Activated T-helper 1 cell treated with anti-CD3 and anti-CD28 coated beads, Interleukin-12 subunit alpha, Interleukin-12 subunit beta, Interleukin-2, Interleukin-4 antibody, amounts not matched to agents 30 ng/mL and 10 ng/mL and 1 ng/mL, durations not matched to agents 14 hours and 24 hours and 36 hours (primary cell): Measurements from ENCODE around the gene POU2F2. TPM values are rescaled to one million over a fixed set of nuclear protein-coding genes. Genes with fewer than 3 reads are reported as not detected.

Experiments used
- DNase-seq: peaks from one replicate; pipeline ENCODE4 v3.0.0; 2021; ENCODE audit warnings: low spot score
- H3K27ac Mint-ChIP-seq: one replicate; pipeline ENCODE4 v1.8.0; 2021; ENCODE audit warnings: mild to moderate bottlenecking, mixed read lengths
- H3K27me3 Mint-ChIP-seq: one replicate; pipeline ENCODE4 v1.8.0; 2022; ENCODE audit warnings: mild to moderate bottlenecking, moderate library complexity, mixed read lengths; ENCODE audit not compliant: insufficient read depth
- H3K36me3 Mint-ChIP-seq: one replicate; pipeline ENCODE4 v1.8.0; 2021; ENCODE audit warnings: low read depth, mixed read lengths
- H3K4me1 Mint-ChIP-seq: one replicate; pipeline ENCODE4 v1.8.0; 2021; ENCODE audit warnings: low read depth, mixed read lengths
- H3K4me3 Mint-ChIP-seq: one replicate; pipeline ENCODE4 v1.8.0; 2021; ENCODE audit warnings: mild to moderate bottlenecking, moderate library complexity, mixed read lengths
- H3K9me3 Mint-ChIP-seq: one replicate; pipeline ENCODE4 v1.8.0; 2021; ENCODE audit warnings: mixed read lengths
- intact Hi-C: fragments of 100-400 bp; cut with micrococcal nuclease; formaldehyde crosslinking; loops from one replicate; pipeline ENCODE4 v1.15.1; 2024
- total RNA-seq: library from RNA; stranded (reverse); gene quantifications from 2 replicates; pipeline ENCODE4 v1.2.3, GENCODE V29; 2022

POU2F2 gene
- total RNA-seq, 1 donor from 2014 or later: 64.0 TPM

- H3K4me1 Mint-ChIP-seq: peaks cover 18% of the 10 kb centered on the region
- DNase-seq: no peak
- no peaks in the 10 kb centered on the region for H3K9me3 Mint-ChIP-seq
- H3K27me3 Mint-ChIP-seq: peaks cover 14% of the 10 kb centered on the region
- H3K4me3 Mint-ChIP-seq: no peak overlapping the region
- intact Hi-C loops: no loop called here
- no peak overlapping the region for H3K27ac Mint-ChIP-seq
- no peaks in the 10 kb centered on the region for H3K36me3 Mint-ChIP-seq
Measured at GRCh38 chr19:42151782-42152684, 19.8 kb upstream of the POU2F2 start.

- Mint-ChIP-seq H3K9me3 (no peaks in the 10 kb centered on the region), H3K4me1 (peaks cover 18% of the 10 kb centered on the region), H3K27me3 (peaks cover 23% of the 10 kb centered on the region), H3K27ac (no peak overlapping the region), H3K4me3 (no peak overlapping the region), H3K36me3 (no peaks in the 10 kb centered on the region)
- intact Hi-C loops: no loop called here
- no peak for DNase-seq
Measured at GRCh38 chr19:42150911-42151361, 18.7 kb upstream of the POU2F2 start.

- no peaks in the 10 kb centered on the region for H3K9me3 Mint-ChIP-seq
- intact Hi-C loops: no loop called here
- H3K27ac Mint-ChIP-seq: no peak overlapping the region
- no peak for DNase-seq
- H3K27me3 Mint-ChIP-seq: peaks cover 21% of the 10 kb centered on the region
- no peaks in the 10 kb centered on the region for H3K36me3 Mint-ChIP-seq
- peaks cover 14% of the 10 kb centered on the region for H3K4me1 Mint-ChIP-seq
- no peak overlapping the region for H3K4me3 Mint-ChIP-seq
Measured at GRCh38 chr19:42150364-42150763, 18.1 kb upstream of the POU2F2 start.

DNA sequence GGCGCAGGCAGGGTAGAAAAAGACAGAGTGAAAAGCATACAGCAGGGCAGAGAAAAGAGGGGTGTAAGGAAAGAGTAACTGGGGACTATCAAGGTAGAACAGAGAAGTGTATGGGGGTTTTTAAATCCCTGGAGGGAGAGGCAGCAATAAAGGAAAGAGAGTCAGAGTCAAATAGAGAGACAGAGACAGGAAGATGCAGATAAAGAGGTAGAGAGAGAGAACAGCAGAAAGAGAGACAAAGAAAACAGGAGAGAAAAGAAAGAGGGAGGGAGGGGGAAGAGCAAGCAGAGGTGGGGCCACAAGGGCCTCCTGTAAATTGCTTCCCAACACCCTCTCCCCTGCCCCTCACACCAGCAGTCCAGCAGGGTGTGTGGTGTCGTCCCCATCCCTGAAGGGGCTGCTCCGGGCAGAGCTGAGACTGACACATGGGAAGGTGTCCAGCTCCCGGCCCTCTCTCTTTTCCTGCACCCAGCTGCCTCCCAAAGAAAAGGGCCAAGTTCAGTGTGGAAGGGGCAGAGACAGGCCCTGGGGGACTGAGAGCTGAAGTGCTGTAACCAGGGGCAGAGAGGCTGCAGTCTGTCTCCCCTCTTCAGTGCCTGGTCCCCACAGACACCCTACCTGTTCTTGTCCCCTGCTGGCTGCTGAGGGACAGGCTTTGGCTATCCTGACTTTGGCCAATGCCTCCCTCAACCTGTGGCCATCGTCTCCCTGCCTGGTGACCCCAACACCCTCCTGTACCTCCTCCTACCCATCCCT lies 17.4 kb upstream of the POU2F2 start:
- Mint-ChIP-seq H3K4me1 (peaks cover 6% of the 10 kb centered on the region), H3K36me3 (no peaks in the 10 kb centered on the region), H3K9me3 (no peaks in the 10 kb centered on the region), H3K4me3 (no peak overlapping the region), H3K27me3 (peaks cover 22% of the 10 kb centered on the region), H3K27ac (no peak overlapping the region)
- intact Hi-C loops: no loop called here
- no peak for DNase-seq

DNA sequence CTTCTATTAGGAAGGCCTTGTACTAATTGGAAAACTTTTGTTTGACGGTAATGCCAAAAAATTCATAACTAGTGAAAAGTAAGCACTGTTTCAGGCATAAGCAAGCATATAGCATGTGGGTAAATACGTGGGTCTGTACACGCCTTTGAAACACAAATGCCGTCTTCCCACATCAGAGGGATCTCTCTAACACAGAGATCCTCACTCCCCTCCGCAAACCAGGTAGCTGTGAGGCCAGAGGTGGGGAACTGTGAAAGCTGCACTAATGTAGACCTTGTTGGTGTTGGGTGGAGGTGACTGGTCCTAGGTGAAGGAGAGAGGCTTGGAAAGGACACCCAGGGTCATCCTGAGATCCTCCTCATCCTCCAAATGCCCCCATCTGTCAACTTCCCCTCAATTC lies 16.0 kb upstream of the POU2F2 start:
- Mint-ChIP-seq H3K27ac (no peak overlapping the region), H3K9me3 (no peaks in the 10 kb centered on the region), H3K36me3 (no peaks in the 10 kb centered on the region), H3K4me3 (no peak overlapping the region), H3K4me1 (no peaks in the 10 kb centered on the region), H3K27me3 (peaks cover 27% of the 10 kb centered on the region)
- DNase-seq: no peak
- intact Hi-C loops: no loop called here

DNA sequence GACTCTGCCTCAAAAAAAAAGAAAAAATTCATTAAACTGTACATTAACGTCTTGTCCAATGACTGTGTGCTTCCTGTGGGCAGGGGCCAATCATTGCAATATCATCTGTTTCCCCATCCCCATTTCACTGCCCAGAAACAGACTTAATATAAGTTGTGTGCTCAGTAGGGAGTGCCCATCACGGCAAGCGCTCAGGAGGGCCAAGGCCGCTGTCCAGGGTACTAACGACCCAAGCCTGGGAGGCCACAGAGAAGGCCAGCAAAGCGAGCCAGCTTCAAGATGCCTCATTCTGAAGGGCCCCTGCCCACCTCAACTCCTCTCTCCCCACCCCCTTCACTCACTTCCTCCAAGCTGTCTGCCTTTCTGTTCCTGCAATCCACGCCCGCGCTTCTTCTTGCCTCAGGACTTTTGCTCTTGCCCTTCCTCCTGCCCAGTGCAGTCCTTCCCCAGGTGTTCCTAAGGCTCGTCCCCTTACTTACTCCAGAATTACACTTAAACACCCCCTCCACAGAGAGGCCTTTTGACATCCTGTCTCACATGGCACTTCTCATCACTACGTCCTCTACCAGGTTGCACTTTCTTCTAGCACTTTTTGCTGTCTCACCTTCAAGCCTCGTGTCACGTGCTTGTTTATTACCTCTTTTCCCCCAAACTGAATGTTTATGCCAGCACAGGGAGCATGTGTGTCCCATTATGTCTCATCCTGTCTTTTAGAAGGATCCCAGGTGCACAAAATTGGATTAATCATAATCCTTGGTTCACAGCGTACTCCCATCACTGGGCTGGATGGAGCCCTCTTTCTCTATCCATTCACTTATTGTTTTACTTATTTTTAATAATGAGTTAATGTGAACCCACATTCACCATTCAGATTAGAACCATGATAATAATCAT lies 11.3 kb upstream of the POU2F2 start:
- no peak for DNase-seq
- intact Hi-C loops: no loop called here
- Mint-ChIP-seq H3K9me3 (no peaks in the 10 kb centered on the region), H3K4me3 (no peak overlapping the region), H3K4me1 (no peaks in the 10 kb centered on the region), H3K27ac (no peak overlapping the region), H3K36me3 (peaks cover under 1% of the 10 kb centered on the region), H3K27me3 (peaks cover 22% of the 10 kb centered on the region)

DNA sequence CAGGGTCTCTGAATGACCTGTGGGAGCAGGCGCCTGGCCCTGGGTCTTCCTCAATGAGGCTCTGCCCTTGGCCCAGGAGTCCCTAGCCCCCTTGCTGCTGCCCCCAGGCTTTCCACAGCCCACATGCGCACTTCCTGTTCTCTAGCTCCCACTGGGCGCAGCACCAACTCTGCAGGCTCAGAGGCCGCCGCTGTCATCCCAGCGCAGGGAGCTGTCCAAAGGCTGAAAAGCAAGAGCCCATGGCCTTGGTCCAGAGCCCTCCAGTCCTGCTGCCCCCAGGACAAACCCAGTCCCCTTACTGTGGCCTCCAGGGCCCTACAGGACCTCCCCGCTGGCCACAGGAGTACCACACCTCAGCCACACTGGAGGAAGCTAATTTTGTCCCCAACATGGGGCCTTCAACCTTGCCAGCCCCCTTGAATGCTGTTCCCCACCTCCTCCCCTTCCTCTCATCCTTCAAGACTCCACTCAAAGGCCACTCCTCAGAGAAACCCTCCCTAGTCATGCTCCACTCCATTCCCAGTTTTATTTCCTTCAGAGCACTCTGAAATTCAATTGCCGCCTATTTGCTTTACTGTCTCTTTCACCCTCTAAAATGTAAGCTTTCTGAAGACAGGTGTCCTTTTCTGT lies 8.0 kb upstream of the POU2F2 start:
- Mint-ChIP-seq H3K4me3 (no peak overlapping the region), H3K9me3 (no peaks in the 10 kb centered on the region)
- intact Hi-C loops: no loop called here

GRCh38 chr19:42134535-42135070 lies 2.4 kb upstream of the POU2F2 start:
- Mint-ChIP-seq H3K36me3 (peaks cover 16% of the 10 kb centered on the region), H3K4me3 (no peak overlapping the region), H3K27ac (no peak overlapping the region), H3K4me1 (peaks cover 48% of the 10 kb centered on the region), H3K9me3 (no peaks in the 10 kb centered on the region), H3K27me3 (no peaks in the 10 kb centered on the region)
- intact Hi-C loops: no loop called here
- no peak for DNase-seq

More for the DNA sequence above, 8.0 kb upstream of the POU2F2 start:
- peaks cover 11% of the 10 kb centered on the region for H3K36me3 Mint-ChIP-seq
- no peak for DNase-seq
- H3K27me3 Mint-ChIP-seq: peaks cover 7% of the 10 kb centered on the region
- H3K4me1 Mint-ChIP-seq: peaks cover 6% of the 10 kb centered on the region
- no peak overlapping the region for H3K27ac Mint-ChIP-seq

- peaks cover 17% of the 10 kb centered on the region for H3K36me3 Mint-ChIP-seq
- peak overlapping the region; percentile 93 for H3K4me3 Mint-ChIP-seq
- DNase-seq: peak; percentile 85
- no peaks in the 10 kb centered on the region for H3K27me3 Mint-ChIP-seq
- peak overlapping the region; percentile 91 for H3K27ac Mint-ChIP-seq
- intact Hi-C loops: loop anchor here (1.0 kb wide), 12 partner anchors 10 to 192 kb away; partner anchors contain the start of genes DEDD2, GSK3A, MEGF8 and ZNF574
- H3K4me1 Mint-ChIP-seq: peaks cover 61% of the 10 kb centered on the region
- no peaks in the 10 kb centered on the region for H3K9me3 Mint-ChIP-seq
Measured at GRCh38 chr19:42132851-42133528, 744 bp upstream of the POU2F2 start.

DNA sequence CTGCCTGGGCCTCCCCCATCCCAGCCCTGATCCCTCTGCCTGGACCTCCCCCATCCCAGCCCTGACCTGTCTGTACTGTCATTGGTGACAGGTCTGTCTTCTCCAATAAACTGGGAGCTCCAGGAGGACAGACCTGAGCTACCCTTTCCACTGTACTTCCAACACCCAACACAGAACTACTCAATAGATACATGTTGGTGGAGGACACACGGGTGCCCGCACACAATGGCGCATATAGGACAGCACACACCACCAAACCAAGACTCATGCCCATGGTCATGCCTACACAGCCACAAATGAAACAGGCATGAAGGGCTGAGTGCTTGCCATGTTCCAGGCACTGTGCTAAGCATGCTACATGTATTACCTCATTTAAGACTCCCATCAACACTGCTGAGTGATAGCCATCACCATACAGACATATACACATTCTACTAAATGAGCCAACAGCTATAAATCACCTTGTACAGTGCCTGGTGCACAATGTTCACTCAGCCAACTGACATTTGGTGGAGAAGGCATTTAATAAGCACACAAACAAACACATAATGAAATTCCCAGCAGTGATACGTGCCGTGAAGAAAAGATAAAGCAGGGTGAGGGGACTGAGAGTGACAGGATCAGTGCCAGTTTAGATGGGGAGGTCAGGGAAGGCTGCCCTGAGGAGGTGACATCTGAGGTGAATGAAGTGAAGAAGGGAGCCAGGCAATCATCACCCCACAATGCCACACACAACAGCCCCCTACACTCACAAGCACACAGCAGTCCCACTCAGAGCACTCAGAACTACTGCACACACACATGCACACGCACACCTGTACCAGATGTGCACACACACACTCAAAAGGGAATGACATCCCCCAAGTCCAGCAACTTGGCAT lies 857 bp downstream of the POU2F2 start:
- DNase-seq: no peak
- H3K4me1 Mint-ChIP-seq: peaks cover 66% of the 10 kb centered on the region

GRCh38 chr19:42130254-42130573 lies 2.0 kb downstream of the POU2F2 start:
- H3K4me3 Mint-ChIP-seq: peak overlapping the region; percentile 93
- intact Hi-C loops: no loop called here
- H3K27me3 Mint-ChIP-seq: no peaks in the 10 kb centered on the region
- DNase-seq: no peak
- peaks cover 19% of the 10 kb centered on the region for H3K36me3 Mint-ChIP-seq
- peaks cover 61% of the 10 kb centered on the region for H3K4me1 Mint-ChIP-seq
- H3K27ac Mint-ChIP-seq: peak overlapping the region; percentile 57
- H3K9me3 Mint-ChIP-seq: no peaks in the 10 kb centered on the region

More for the DNA sequence above, 857 bp downstream of the POU2F2 start:
- H3K36me3 Mint-ChIP-seq: peaks cover 16% of the 10 kb centered on the region
- H3K27ac Mint-ChIP-seq: peak overlapping the region; percentile 91
- H3K9me3 Mint-ChIP-seq: no peaks in the 10 kb centered on the region
- intact Hi-C loops: loop anchor here (1.0 kb wide), 5 partner anchors 8 to 86 kb away; partner anchors contain the start of genes DEDD2 and ZNF574
- no peaks in the 10 kb centered on the region for H3K27me3 Mint-ChIP-seq
- peak overlapping the region; percentile 93 for H3K4me3 Mint-ChIP-seq
